GM12875 (cell line): ENCODE measurements around the gene GCSH.

ENCODE experiments used
- H3K4me3 ChIP-seq: one replicate; pipeline ENCODE4 v1.5.1; 2011; ENCODE audit warnings: low read depth, low read length, control low read depth
- CTCF ChIP-seq: IDR thresholded peaks from 2 replicates; pipeline ENCODE4 v1.5.1; 2011; ENCODE audit warnings: low read depth, mild to moderate bottlenecking, control low read depth, inconsistent platforms, low read length, moderate library complexity, borderline replicate concordance; ENCODE audit not compliant: insufficient read depth

Gene GCSH

GRCh38 chr16:81070979-81071378 lies 25.2 kb downstream of the GCSH start:
- no peak for TF ChIP-seq CTCF
- no peak overlapping the region for H3K4me3 ChIP-seq

GRCh38 chr16:81069063-81069462 lies 27.1 kb downstream of the GCSH start:
- no peak for TF ChIP-seq CTCF
- no peak overlapping the region for H3K4me3 ChIP-seq

GRCh38 chr16:81067166-81067565 lies 29.0 kb downstream of the GCSH start:
- no peak for TF ChIP-seq CTCF
- H3K4me3 ChIP-seq: no peak overlapping the region

GRCh38 chr16:81066681-81067080 lies 29.5 kb downstream of the GCSH start:
- TF ChIP-seq CTCF: no peak

GRCh38 chr16:81061871-81062608 lies 34.2 kb downstream of the GCSH start:
- no peak for TF ChIP-seq CTCF
- no peak overlapping the region for H3K4me3 ChIP-seq

More at GRCh38 chr16:81066681-81067080, 29.5 kb downstream of the GCSH start:
- no peak overlapping the region for H3K4me3 ChIP-seq

GRCh38 chr16:81061307-81061640 lies 34.9 kb downstream of the GCSH start:
- no peak for TF ChIP-seq CTCF
- no peak overlapping the region for H3K4me3 ChIP-seq

GRCh38 chr16:81060576-81061306 lies 35.5 kb downstream of the GCSH start:
- TF ChIP-seq CTCF: no peak
- no peak overlapping the region for H3K4me3 ChIP-seq
